ENCODE measurements around the gene RPL13. TPM values are rescaled to one million over a fixed set of nuclear protein-coding genes. Genes with fewer than 3 reads are reported as not detected.

The RPL13 gene
- total and polyA plus RNA-seq, 7 experiments from 2014 or later = 2,239 to 8,810 (median 5,354) TPM

- H3K9me3 ChIP-seq (ENCODE audit: control insufficient read depth in 2 of 3, low read length in 3 of 3) = no peaks in the 10 kb centered on the region
- Mint-ChIP-seq H3K36me3 (peaks cover 5 to 27% (median 9%) of the 10 kb centered on the region in 5 donors), H3K4me1 (peaks cover 13 to 31% (median 19%) of the 10 kb centered on the region in 7 donors), H3K27ac (no peak overlapping the region), H3K27me3 (no peaks in the 10 kb centered on the region), H3K9me3 (no peaks in the 10 kb centered on the region), H3K4me3 (no peak overlapping the region)
- ATAC-seq (no peak), DNase-seq (no peak)
- intact Hi-C loops (cut with micrococcal nuclease) = no loop called here
- no peaks in the 10 kb centered on the region for H3K27me3 ChIP-seq (ENCODE audit: control insufficient read depth in 2 of 2, insufficient read depth in 2 of 2, low read length in 2 of 2)
- peaks cover 0 to 19% of the 10 kb centered on the region in 2 donors for H3K4me1 ChIP-seq (ENCODE audit: control insufficient read depth in 2 of 2, insufficient read depth in 2 of 2, low read length in 2 of 2)
- ChIA-PET POLR2A (no interaction called here), CTCF (no interaction called here)
- peaks cover 0 to 61% (median 11%) of the 10 kb centered on the region in 3 experiments for H3K36me3 ChIP-seq (ENCODE audit: control insufficient read depth in 2 of 3, insufficient read depth in 3 of 3, low read length in 3 of 3)
- no peak overlapping the region for H3K4me3 ChIP-seq (ENCODE audit: low read length)
- no peak overlapping the region for H3K27ac ChIP-seq (ENCODE audit: low read depth, low read length)
Measured at GRCh38 chr16:89547291-89547690, 13.2 kb upstream of the RPL13 start.

DNA sequence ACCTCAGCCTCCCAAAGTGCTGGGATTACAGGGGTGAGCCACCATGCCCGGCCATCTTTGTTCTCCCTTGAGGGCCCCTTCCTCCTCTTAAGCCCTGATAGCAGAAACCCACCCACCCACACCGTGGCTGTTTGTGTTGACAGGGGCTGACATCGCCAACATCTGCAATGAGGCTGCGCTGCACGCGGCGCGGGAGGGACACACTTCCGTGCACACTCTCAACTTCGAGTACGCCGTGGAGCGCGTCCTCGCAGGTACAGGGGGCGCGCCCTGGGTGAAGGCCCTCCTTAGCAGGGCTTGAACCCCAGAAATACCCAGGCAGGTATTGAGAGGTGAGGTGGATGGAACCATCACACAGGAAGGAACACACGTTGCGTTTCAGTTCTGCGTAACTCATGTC is 12.6 kb upstream of the RPL13 start:
- no peak overlapping the region for H3K4me3 ChIP-seq (ENCODE audit: low read length)

DNA sequence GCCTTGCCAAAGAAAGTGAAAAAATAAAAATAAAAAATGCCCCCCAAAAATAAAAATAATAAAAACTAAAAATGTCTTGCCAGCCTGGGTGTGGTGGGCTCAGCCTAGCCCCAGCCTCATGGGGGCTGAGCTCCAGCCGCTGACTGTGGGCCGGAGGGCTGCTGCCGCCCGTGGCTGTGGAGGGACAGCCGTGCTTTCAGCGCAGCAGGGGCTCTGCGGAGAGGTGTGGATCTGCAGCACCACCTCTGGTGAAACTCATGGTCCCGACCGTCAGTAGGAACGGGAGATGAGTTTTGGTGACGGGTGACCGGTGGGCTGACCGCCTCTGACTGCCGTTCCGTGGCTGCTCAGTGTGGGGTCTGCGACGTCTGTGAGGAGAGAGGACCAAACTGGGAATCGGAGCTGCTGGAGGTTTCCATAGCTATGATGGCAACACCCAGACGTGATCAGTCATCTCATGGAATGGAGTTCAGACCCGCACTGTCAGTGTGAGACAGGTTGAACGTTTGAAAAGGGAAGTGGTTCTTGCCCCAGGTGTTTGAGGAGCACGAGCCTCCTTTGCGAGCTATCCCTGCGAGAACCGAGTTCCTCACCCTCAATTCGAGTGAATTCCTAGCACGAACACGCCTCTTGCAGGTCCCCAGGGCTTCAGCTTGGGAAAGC is 12.0 kb upstream of the RPL13 start:
- Histone ChIP-seq H3K36me3 (ENCODE audit: control insufficient read depth in 2 of 3, insufficient read depth in 3 of 3, low read length in 3 of 3) (peaks cover 0 to 73% (median 14%) of the 10 kb centered on the region in 3 experiments), H3K4me1 (ENCODE audit: control insufficient read depth in 2 of 2, insufficient read depth in 2 of 2, low read length in 2 of 2) (peaks cover 0 to 19% of the 10 kb centered on the region in 2 donors), H3K9me3 (ENCODE audit: control insufficient read depth in 2 of 3, low read length in 3 of 3) (no peaks in the 10 kb centered on the region), H3K27me3 (ENCODE audit: control insufficient read depth in 2 of 2, insufficient read depth in 2 of 2, low read length in 2 of 2) (no peaks in the 10 kb centered on the region), H3K4me3 (ENCODE audit: low read length) (no peak overlapping the region), H3K27ac (ENCODE audit: low read depth, low read length) (peak overlapping the region; percentile 54)
- peak overlapping the region; percentile 73 to 97 (median 89) for H3K27ac Mint-ChIP-seq
- H3K4me1 Mint-ChIP-seq = peaks cover 13 to 31% (median 19%) of the 10 kb centered on the region in 7 donors
- intact Hi-C loops (cut with micrococcal nuclease) = loop anchor here in 1 of 2 donors (1.0 kb wide), 2 partner anchors 12 to 14 kb away; partner anchors contain the start of gene RPL13
- H3K27me3 Mint-ChIP-seq = no peaks in the 10 kb centered on the region
- H3K4me3 Mint-ChIP-seq = peak overlapping the region; percentile 34 to 79 (median 72)
- no peaks in the 10 kb centered on the region for H3K9me3 Mint-ChIP-seq
- no peak for DNase-seq
- ChIA-PET CTCF (interaction anchor here (0.7 to 1.2 kb wide), 2 partner anchors 8 to 9 kb away, joined by 3 read pairs; no protein-coding TSS in a partner anchor), POLR2A (interaction anchor here (0.7 to 2.4 kb wide), 8 partner anchors 9 to 232 kb away, joined by 3 to 18 read pairs (median 6); partner anchors contain the start of gene SPG7)
- H3K36me3 Mint-ChIP-seq = peaks cover 5 to 31% (median 9%) of the 10 kb centered on the region in 5 donors
- peak; percentile 42 for ATAC-seq

More for the DNA sequence above, 12.6 kb upstream of the RPL13 start:
- ATAC-seq (no peak), DNase-seq (no peak)
- ChIA-PET CTCF (no interaction called here), POLR2A (no interaction called here)
- Mint-ChIP-seq H3K9me3 (no peaks in the 10 kb centered on the region), H3K27ac (peak overlapping the region in 4 of 9 donors; percentile 54 to 92 (median 74)), H3K27me3 (no peaks in the 10 kb centered on the region), H3K4me3 (peak overlapping the region in 2 of 10 donors; percentile 21 to 78), H3K4me1 (peaks cover 13 to 31% (median 19%) of the 10 kb centered on the region in 7 donors), H3K36me3 (peaks cover 5 to 29% (median 9%) of the 10 kb centered on the region in 5 donors)
- Histone ChIP-seq H3K4me1 (ENCODE audit: control insufficient read depth in 2 of 2, insufficient read depth in 2 of 2, low read length in 2 of 2) (peaks cover 0 to 19% of the 10 kb centered on the region in 2 donors), H3K27ac (ENCODE audit: low read depth, low read length) (no peak overlapping the region), H3K27me3 (ENCODE audit: control insufficient read depth in 2 of 2, insufficient read depth in 2 of 2, low read length in 2 of 2) (no peaks in the 10 kb centered on the region), H3K9me3 (ENCODE audit: control insufficient read depth in 2 of 3, low read length in 3 of 3) (no peaks in the 10 kb centered on the region), H3K36me3 (ENCODE audit: control insufficient read depth in 2 of 3, insufficient read depth in 3 of 3, low read length in 3 of 3) (peaks cover 0 to 66% (median 14%) of the 10 kb centered on the region in 3 experiments)
- intact Hi-C loops (cut with micrococcal nuclease) = no loop called here

GRCh38 chr16:89549007-89549700 is 11.3 kb upstream of the RPL13 start:
- no peaks in the 10 kb centered on the region for H3K9me3 ChIP-seq (ENCODE audit: control insufficient read depth in 2 of 3, low read length in 3 of 3)
- POLR2A ChIA-PET = interaction anchor here (0.6 to 2.4 kb wide), 10 partner anchors 8 to 58 kb away, joined by 3 to 18 read pairs (median 4); partner anchors contain the start of gene SPG7

GRCh38 chr16:89550421-89551007 is 10.0 kb upstream of the RPL13 start:
- no peaks in the 10 kb centered on the region for H3K9me3 Mint-ChIP-seq
- ATAC-seq (no peak), DNase-seq (no peak)
- no peaks in the 10 kb centered on the region for H3K27me3 Mint-ChIP-seq
- H3K36me3 Mint-ChIP-seq = peaks cover 5 to 33% (median 9%) of the 10 kb centered on the region in 5 donors
- H3K4me3 Mint-ChIP-seq = peak overlapping the region in 1 of 10 donors; percentile 14
- ChIA-PET CTCF (interaction anchor here (0.6 kb wide), 1 partner anchor 16 kb away, joined by 3 read pairs; no protein-coding TSS in a partner anchor), POLR2A (interaction anchor here (1.2 to 2.4 kb wide), 4 partner anchors 11 to 43 kb away, joined by 3 to 10 read pairs (median 6); partner anchors contain the start of gene SPG7)
- Histone ChIP-seq H3K9me3 (ENCODE audit: control insufficient read depth in 2 of 3, low read length in 3 of 3) (no peaks in the 10 kb centered on the region), H3K27ac (ENCODE audit: low read depth, low read length) (no peak overlapping the region), H3K4me1 (ENCODE audit: control insufficient read depth in 2 of 2, insufficient read depth in 2 of 2, low read length in 2 of 2) (peaks cover 0 to 19% of the 10 kb centered on the region in 2 donors), H3K4me3 (ENCODE audit: low read length) (no peak overlapping the region), H3K27me3 (ENCODE audit: control insufficient read depth in 2 of 2, insufficient read depth in 2 of 2, low read length in 2 of 2) (no peaks in the 10 kb centered on the region), H3K36me3 (ENCODE audit: control insufficient read depth in 2 of 3, insufficient read depth in 3 of 3, low read length in 3 of 3) (peaks cover 0 to 72% (median 14%) of the 10 kb centered on the region in 3 experiments)
- peak overlapping the region in 6 of 9 donors; percentile 25 to 92 (median 72) for H3K27ac Mint-ChIP-seq
- intact Hi-C loops (cut with micrococcal nuclease) = no loop called here
- peaks cover 13 to 31% (median 19%) of the 10 kb centered on the region in 7 donors for H3K4me1 Mint-ChIP-seq

More at GRCh38 chr16:89549007-89549700, 11.3 kb upstream of the RPL13 start:
- Mint-ChIP-seq H3K36me3 (peaks cover 5 to 31% (median 9%) of the 10 kb centered on the region in 5 donors), H3K4me1 (peaks cover 13 to 31% (median 19%) of the 10 kb centered on the region in 7 donors), H3K27ac (peak overlapping the region; percentile 73 to 97 (median 89)), H3K27me3 (no peaks in the 10 kb centered on the region), H3K4me3 (peak overlapping the region; percentile 34 to 79 (median 72)), H3K9me3 (no peaks in the 10 kb centered on the region)
- Histone ChIP-seq H3K27ac (ENCODE audit: low read depth, low read length) (peak overlapping the region; percentile 54), H3K36me3 (ENCODE audit: control insufficient read depth in 2 of 3, insufficient read depth in 3 of 3, low read length in 3 of 3) (peaks cover 0 to 75% (median 14%) of the 10 kb centered on the region in 3 experiments), H3K27me3 (ENCODE audit: control insufficient read depth in 2 of 2, insufficient read depth in 2 of 2, low read length in 2 of 2) (no peaks in the 10 kb centered on the region), H3K4me3 (ENCODE audit: low read length) (no peak overlapping the region), H3K4me1 (ENCODE audit: control insufficient read depth in 2 of 2, insufficient read depth in 2 of 2, low read length in 2 of 2) (peaks cover 0 to 19% of the 10 kb centered on the region in 2 donors)
- DNase-seq (peak in 7 of 9 donors; percentile 50 to 74 (median 63)), ATAC-seq (peak; percentile 87)
- CTCF ChIA-PET = interaction anchor here (0.7 to 1.2 kb wide), 5 partner anchors 8 to 301 kb away, joined by 3 read pairs; no protein-coding TSS in a partner anchor
- intact Hi-C loops (cut with micrococcal nuclease) = loop anchor here in 1 of 2 donors (1.0 kb wide), 2 partner anchors 11 to 15 kb away; partner anchors contain the start of gene RPL13

GRCh38 chr16:89552329-89552728 is 8.2 kb upstream of the RPL13 start:
- DNase-seq = no peak
- Mint-ChIP-seq H3K9me3 (no peaks in the 10 kb centered on the region), H3K27me3 (no peaks in the 10 kb centered on the region), H3K36me3 (peaks cover 5 to 36% (median 12%) of the 10 kb centered on the region in 5 donors), H3K4me3 (no peak overlapping the region), H3K27ac (peak overlapping the region in 2 of 9 donors; percentile 67 to 87), H3K4me1 (peaks cover 14 to 43% (median 30%) of the 10 kb centered on the region in 7 donors)
- no peak overlapping the region for H3K27ac ChIP-seq (ENCODE audit: low read depth, low read length)
- no peaks in the 10 kb centered on the region for H3K27me3 ChIP-seq (ENCODE audit: control insufficient read depth in 2 of 2, insufficient read depth in 2 of 2, low read length in 2 of 2)
- H3K9me3 ChIP-seq (ENCODE audit: control insufficient read depth in 2 of 3, low read length in 3 of 3) = no peaks in the 10 kb centered on the region
- H3K36me3 ChIP-seq (ENCODE audit: control insufficient read depth in 2 of 3, insufficient read depth in 3 of 3, low read length in 3 of 3) = peaks cover 0 to 74% (median 7%) of the 10 kb centered on the region in 3 experiments
- peaks cover 0 to 19% of the 10 kb centered on the region in 2 donors for H3K4me1 ChIP-seq (ENCODE audit: control insufficient read depth in 2 of 2, insufficient read depth in 2 of 2, low read length in 2 of 2)
- H3K4me3 ChIP-seq (ENCODE audit: low read length) = no peak overlapping the region
- intact Hi-C loops (cut with micrococcal nuclease) = no loop called here
- no peak for ATAC-seq
- ChIA-PET CTCF (no interaction called here), POLR2A (interaction anchor here (1.3 kb wide), 1 partner anchor 9 kb away, joined by 4 read pairs; no protein-coding TSS in a partner anchor)

All from naive thymus-derived CD4-positive, alpha-beta T cell (primary cell).